ENCODE results near the gene COX4I2. TPM values are rescaled to one million over a fixed set of nuclear protein-coding genes. Genes with fewer than 3 reads are reported as not detected.

Gene COX4I2
- total and polyA plus RNA-seq, 2 donors from 2014 or later, result 1.3 to 6.9 TPM

DNA sequence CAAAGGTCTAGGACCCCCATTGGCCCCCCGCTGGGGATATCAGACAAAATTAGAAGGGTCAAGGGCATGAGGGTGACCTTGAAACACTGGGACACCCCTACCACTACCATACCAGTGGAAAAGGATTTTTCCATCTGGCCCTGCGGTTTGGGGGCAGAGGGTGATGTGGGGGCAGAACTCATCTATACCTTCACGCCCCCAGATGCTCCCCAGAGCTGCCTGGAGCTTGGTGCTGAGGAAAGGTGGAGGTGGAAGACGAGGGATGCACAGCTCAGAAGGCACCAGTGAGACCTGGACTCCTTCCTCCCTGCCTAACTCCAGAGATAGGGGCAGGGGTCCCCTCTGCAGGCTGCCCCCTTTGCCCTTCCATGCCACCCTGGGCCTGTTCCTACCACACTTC lies 1.1 kb downstream of the COX4I2 start:
- H3K9me3 ChIP-seq (ENCODE audit: control insufficient read depth in 2 of 3, insufficient read depth in 1 of 3, low read length in 3 of 3), result no peaks in the 10 kb centered on the region
- H3K9ac ChIP-seq (ENCODE audit: low read length in 3 of 3), result no peak overlapping the region
- H3K27ac ChIP-seq (ENCODE audit: low read depth in 2 of 2, low read length in 2 of 2), result no peak overlapping the region
- H3K27me3 ChIP-seq (ENCODE audit: control insufficient read depth, insufficient read depth, low read length), result no peaks in the 10 kb centered on the region
- no peaks in the 10 kb centered on the region for H3K4me1 ChIP-seq (ENCODE audit: control insufficient read depth in 2 of 3, insufficient read depth in 2 of 3, low read depth in 1 of 3, low read length in 3 of 3)
- no peaks in the 10 kb centered on the region for H3K36me3 ChIP-seq (ENCODE audit: control insufficient read depth in 2 of 3, insufficient read depth in 3 of 3, low read length in 3 of 3)
- H3K4me3 ChIP-seq (ENCODE audit: low read length in 3 of 3), result no peak overlapping the region
- FAIRE-seq (no peak), DNase-seq (no peak)
- TF ChIP-seq, protein P1, sequence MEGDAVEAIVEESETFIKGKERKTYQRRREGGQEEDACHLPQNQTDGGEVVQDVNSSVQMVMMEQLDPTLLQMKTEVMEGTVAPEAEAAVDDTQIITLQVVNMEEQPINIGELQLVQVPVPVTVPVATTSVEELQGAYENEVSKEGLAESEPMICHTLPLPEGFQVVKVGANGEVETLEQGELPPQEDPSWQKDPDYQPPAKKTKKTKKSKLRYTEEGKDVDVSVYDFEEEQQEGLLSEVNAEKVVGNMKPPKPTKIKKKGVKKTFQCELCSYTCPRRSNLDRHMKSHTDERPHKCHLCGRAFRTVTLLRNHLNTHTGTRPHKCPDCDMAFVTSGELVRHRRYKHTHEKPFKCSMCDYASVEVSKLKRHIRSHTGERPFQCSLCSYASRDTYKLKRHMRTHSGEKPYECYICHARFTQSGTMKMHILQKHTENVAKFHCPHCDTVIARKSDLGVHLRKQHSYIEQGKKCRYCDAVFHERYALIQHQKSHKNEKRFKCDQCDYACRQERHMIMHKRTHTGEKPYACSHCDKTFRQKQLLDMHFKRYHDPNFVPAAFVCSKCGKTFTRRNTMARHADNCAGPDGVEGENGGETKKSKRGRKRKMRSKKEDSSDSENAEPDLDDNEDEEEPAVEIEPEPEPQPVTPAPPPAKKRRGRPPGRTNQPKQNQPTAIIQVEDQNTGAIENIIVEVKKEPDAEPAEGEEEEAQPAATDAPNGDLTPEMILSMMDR (IDR thresholded peaks at IDR 0.05; ENCODE audit: borderline replicate concordance, extremely low read depth, insufficient read depth), result no peak
- intact Hi-C loops (cut with DNase I), result no loop called here

DNA sequence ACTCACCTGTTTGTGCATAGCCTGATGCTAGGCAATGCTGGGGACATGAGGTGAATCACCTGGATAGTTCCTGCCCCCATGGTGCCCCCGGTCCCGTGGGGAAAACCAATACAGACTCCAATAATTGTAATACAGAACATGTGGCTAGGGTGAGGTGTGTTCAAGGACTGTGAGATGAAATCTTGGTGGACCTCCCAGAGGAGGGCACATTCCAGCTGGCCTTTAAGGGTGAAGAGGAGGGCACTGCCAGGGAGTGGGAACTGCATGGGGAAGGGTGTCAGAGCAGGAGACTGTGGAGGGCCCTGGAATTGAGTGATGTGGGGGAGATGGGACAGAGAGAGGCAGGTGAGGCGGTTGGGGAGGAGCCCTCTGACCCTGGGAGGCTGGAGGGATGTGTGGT lies 2.5 kb downstream of the COX4I2 start:
- Histone ChIP-seq H3K27ac (ENCODE audit: low read depth in 2 of 2, low read length in 2 of 2) (no peak overlapping the region), H3K27me3 (ENCODE audit: control insufficient read depth, insufficient read depth, low read length) (no peaks in the 10 kb centered on the region), H3K4me1 (ENCODE audit: control insufficient read depth in 2 of 3, insufficient read depth in 2 of 3, low read depth in 1 of 3, low read length in 3 of 3) (no peaks in the 10 kb centered on the region), H3K9me3 (ENCODE audit: control insufficient read depth in 2 of 3, insufficient read depth in 1 of 3, low read length in 3 of 3) (no peaks in the 10 kb centered on the region), H3K4me3 (ENCODE audit: low read length in 3 of 3) (no peak overlapping the region), H3K36me3 (ENCODE audit: control insufficient read depth in 2 of 3, insufficient read depth in 3 of 3, low read length in 3 of 3) (no peaks in the 10 kb centered on the region), H3K9ac (ENCODE audit: low read length in 3 of 3) (no peak overlapping the region)
- intact Hi-C loops (cut with DNase I), result no loop called here
- FAIRE-seq (no peak), DNase-seq (no peak)
- TF ChIP-seq, protein P1 (IDR thresholded peaks at IDR 0.05; ENCODE audit: borderline replicate concordance, extremely low read depth, insufficient read depth), result no peak

DNA sequence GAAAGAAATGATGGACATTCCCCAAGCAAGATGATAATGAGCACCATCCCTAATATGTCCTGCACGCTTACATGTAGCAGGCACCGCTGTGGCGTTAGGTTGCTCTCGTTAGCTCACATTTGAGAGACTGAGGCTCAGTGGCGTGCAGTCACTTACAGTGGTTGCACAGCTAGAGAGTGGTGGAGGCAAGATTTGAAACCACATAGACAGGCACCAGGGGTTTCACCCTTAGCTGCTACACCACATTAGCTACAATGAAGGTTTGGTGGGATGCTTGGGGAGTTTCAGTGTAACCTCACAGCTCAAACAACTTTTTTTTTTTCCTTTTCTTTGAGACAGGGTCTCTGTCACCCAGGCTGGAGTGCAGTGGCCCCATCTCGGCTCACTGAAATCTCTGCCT lies 3.7 kb downstream of the COX4I2 start:
- TF ChIP-seq, protein P1 (IDR thresholded peaks at IDR 0.05; ENCODE audit: borderline replicate concordance, extremely low read depth, insufficient read depth), result no peak
- Histone ChIP-seq H3K27ac (ENCODE audit: low read depth in 2 of 2, low read length in 2 of 2) (no peak overlapping the region), H3K4me1 (ENCODE audit: control insufficient read depth in 2 of 3, insufficient read depth in 2 of 3, low read depth in 1 of 3, low read length in 3 of 3) (no peaks in the 10 kb centered on the region), H3K27me3 (ENCODE audit: control insufficient read depth, insufficient read depth, low read length) (no peaks in the 10 kb centered on the region), H3K9ac (ENCODE audit: low read length in 3 of 3) (no peak overlapping the region), H3K9me3 (ENCODE audit: control insufficient read depth in 2 of 3, insufficient read depth in 1 of 3, low read length in 3 of 3) (no peaks in the 10 kb centered on the region), H3K4me3 (ENCODE audit: low read length in 3 of 3) (no peak overlapping the region), H3K36me3 (ENCODE audit: control insufficient read depth in 2 of 3, insufficient read depth in 3 of 3, low read length in 3 of 3) (no peaks in the 10 kb centered on the region)
- FAIRE-seq (no peak), DNase-seq (no peak)
- intact Hi-C loops (cut with DNase I), result no loop called here

DNA sequence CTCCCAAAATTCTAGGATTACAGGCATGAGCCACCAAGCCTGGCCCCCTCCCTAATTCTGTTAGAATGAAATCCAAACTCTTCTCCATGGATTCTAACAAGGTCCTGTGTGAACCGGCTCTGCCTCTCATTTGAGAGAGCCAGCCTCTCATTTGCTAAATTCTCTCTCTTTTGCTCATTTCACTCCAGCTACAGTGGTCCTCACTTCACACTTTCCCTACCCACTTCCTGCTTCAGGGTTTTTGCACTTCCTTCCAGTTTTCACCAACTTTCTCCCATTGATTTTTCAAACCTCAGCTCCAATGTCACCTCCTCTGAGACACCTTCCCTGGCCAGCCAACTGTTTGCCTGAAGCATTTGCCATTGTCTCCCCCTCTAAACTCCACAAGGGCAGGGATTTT lies 5.1 kb downstream of the COX4I2 start:
- Histone ChIP-seq H3K4me3 (ENCODE audit: low read length in 3 of 3) (no peak overlapping the region), H3K27me3 (ENCODE audit: control insufficient read depth, insufficient read depth, low read length) (no peaks in the 10 kb centered on the region), H3K9me3 (ENCODE audit: control insufficient read depth in 2 of 3, insufficient read depth in 1 of 3, low read length in 3 of 3) (no peaks in the 10 kb centered on the region), H3K36me3 (ENCODE audit: control insufficient read depth in 2 of 3, insufficient read depth in 3 of 3, low read length in 3 of 3) (no peaks in the 10 kb centered on the region), H3K4me1 (ENCODE audit: control insufficient read depth in 2 of 3, insufficient read depth in 2 of 3, low read depth in 1 of 3, low read length in 3 of 3) (no peaks in the 10 kb centered on the region), H3K9ac (ENCODE audit: low read length in 3 of 3) (no peak overlapping the region), H3K27ac (ENCODE audit: low read depth in 2 of 2, low read length in 2 of 2) (no peak overlapping the region)
- DNase-seq (no peak), FAIRE-seq (no peak)
- TF ChIP-seq, protein P1 (IDR thresholded peaks at IDR 0.05; ENCODE audit: borderline replicate concordance, extremely low read depth, insufficient read depth), result no peak
- intact Hi-C loops (cut with DNase I), result no loop called here
